Measurements from ENCODE around the gene WNT7B. TPM values are rescaled to one million over a fixed set of nuclear protein-coding genes. Genes with fewer than 3 reads are reported as not detected.

Gene WNT7B
- polyA plus RNA-seq, 1 experiment: not detected

GRCh38 chr22:45978275-45978713 lies 1.3 kb upstream of the WNT7B start:
- ChIA-PET CTCF (interaction anchor here (0.9 to 1.2 kb wide), 4 partner anchors 291 to 373 kb away, joined by 3 to 4 read pairs (median 3); no protein-coding TSS in a partner anchor), POLR2A (no interaction called here)
- no peak for DNase-seq (ENCODE audit: low read depth)
- H3K4me3 ChIP-seq (ENCODE audit: low read depth, low read length): no peak overlapping the region; the same call in 1 of the 2 replicates
- H3K36me3 ChIP-seq (ENCODE audit: control insufficient read depth, insufficient read depth, low read length): no peaks in the 10 kb centered on the region
- H3K27me3 ChIP-seq (ENCODE audit: control insufficient read depth, insufficient read depth, low read length): peaks cover 24% of the 10 kb centered on the region
- TF ChIP-seq CTCF (IDR thresholded peaks at IDR 0.05; ENCODE audit: insufficient read depth, low read depth, low read length): no peak

- peaks cover 30% of the 10 kb centered on the region for H3K27me3 ChIP-seq (ENCODE audit: control insufficient read depth, insufficient read depth, low read length)
- no peak overlapping the region for H3K4me3 ChIP-seq (ENCODE audit: low read depth, low read length)
- CTCF ChIA-PET: interaction anchor here (0.6 to 1.2 kb wide), 5 partner anchors 8 to 372 kb away, joined by 3 to 4 read pairs (median 3); no protein-coding TSS in a partner anchor
- POLR2A ChIA-PET: no interaction called here
- no peaks in the 10 kb centered on the region for H3K36me3 ChIP-seq (ENCODE audit: control insufficient read depth, insufficient read depth, low read length)
- no peak for DNase-seq (ENCODE audit: low read depth)
- no peak for TF ChIP-seq CTCF (IDR thresholded peaks at IDR 0.05; ENCODE audit: insufficient read depth, low read depth, low read length)
Measured at GRCh38 chr22:45977551-45978274, 751 bp upstream of the WNT7B start.

GRCh38 chr22:45976254-45977002 lies 534 bp downstream of the WNT7B start:
- no peak for DNase-seq (ENCODE audit: low read depth)
- POLR2A ChIA-PET: interaction anchor here (0.5 kb wide), 1 partner anchor 118 kb away, joined by 3 read pairs; no protein-coding TSS in a partner anchor
- H3K36me3 ChIP-seq (ENCODE audit: control insufficient read depth, insufficient read depth, low read length): no peaks in the 10 kb centered on the region
- CTCF ChIA-PET: interaction anchor here (0.8 to 1.0 kb wide), 2 partner anchors 325 to 402 kb away, joined by 3 read pairs; no protein-coding TSS in a partner anchor
- H3K27me3 ChIP-seq (ENCODE audit: control insufficient read depth, insufficient read depth, low read length): peaks cover 37% of the 10 kb centered on the region
- no peak for TF ChIP-seq CTCF (IDR thresholded peaks at IDR 0.05; ENCODE audit: insufficient read depth, low read depth, low read length)
- H3K4me3 ChIP-seq (ENCODE audit: low read depth, low read length): 0 out of 2 replicates have a peak overlapping the region, but pooled peaks have one; percentile 3

GRCh38 chr22:45975164-45976161 lies 1.5 kb downstream of the WNT7B start:
- DNase-seq (ENCODE audit: low read depth): no peak
- no peak for TF ChIP-seq CTCF (IDR thresholded peaks at IDR 0.05; ENCODE audit: insufficient read depth, low read depth, low read length)
- ChIA-PET CTCF (interaction anchor here (0.5 to 1.3 kb wide), 3 partner anchors 324 to 447 kb away, joined by 3 to 4 read pairs (median 3); no protein-coding TSS in a partner anchor), POLR2A (interaction anchor here (0.5 kb wide), 1 partner anchor 117 kb away, joined by 3 read pairs; no protein-coding TSS in a partner anchor)
- Histone ChIP-seq H3K4me3 (ENCODE audit: low read depth, low read length) (no peak overlapping the region), H3K27me3 (ENCODE audit: control insufficient read depth, insufficient read depth, low read length) (peaks cover 40% of the 10 kb centered on the region), H3K36me3 (ENCODE audit: control insufficient read depth, insufficient read depth, low read length) (no peaks in the 10 kb centered on the region)
